ENCODE measurements around the gene WDSUB1.

- TF ChIP-seq CTCF (IDR thresholded peaks at IDR 0.05; ENCODE audit: insufficient read depth, low read length) (no peak), POLR2AphosphoS5 (IDR thresholded peaks at IDR 0.05; ENCODE audit: low read depth) (no peak), SPI1 (IDR thresholded peaks at IDR 0.05; ENCODE audit: borderline replicate concordance, low read depth) (no peak), REST (IDR thresholded peaks at IDR 0.05; ENCODE audit: insufficient replicate concordance, low read depth) (no peak), GABPA (IDR thresholded peaks at IDR 0.05; ENCODE audit: low read depth) (no peak)
These were observed 92.7 kb downstream of the WDSUB1 start for GRCh38 chr2:159193791-159194190.
